ENCODE measurements around the gene PDE4A.

PDE4A gene

GRCh38 chr19:10421240-10422045 is 1.1 kb downstream of the PDE4A start:
- TF ChIP-seq, protein P1, sequence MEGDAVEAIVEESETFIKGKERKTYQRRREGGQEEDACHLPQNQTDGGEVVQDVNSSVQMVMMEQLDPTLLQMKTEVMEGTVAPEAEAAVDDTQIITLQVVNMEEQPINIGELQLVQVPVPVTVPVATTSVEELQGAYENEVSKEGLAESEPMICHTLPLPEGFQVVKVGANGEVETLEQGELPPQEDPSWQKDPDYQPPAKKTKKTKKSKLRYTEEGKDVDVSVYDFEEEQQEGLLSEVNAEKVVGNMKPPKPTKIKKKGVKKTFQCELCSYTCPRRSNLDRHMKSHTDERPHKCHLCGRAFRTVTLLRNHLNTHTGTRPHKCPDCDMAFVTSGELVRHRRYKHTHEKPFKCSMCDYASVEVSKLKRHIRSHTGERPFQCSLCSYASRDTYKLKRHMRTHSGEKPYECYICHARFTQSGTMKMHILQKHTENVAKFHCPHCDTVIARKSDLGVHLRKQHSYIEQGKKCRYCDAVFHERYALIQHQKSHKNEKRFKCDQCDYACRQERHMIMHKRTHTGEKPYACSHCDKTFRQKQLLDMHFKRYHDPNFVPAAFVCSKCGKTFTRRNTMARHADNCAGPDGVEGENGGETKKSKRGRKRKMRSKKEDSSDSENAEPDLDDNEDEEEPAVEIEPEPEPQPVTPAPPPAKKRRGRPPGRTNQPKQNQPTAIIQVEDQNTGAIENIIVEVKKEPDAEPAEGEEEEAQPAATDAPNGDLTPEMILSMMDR (IDR thresholded peaks at IDR 0.05; ENCODE audit: low read depth, low read length), result no peak
- no peak overlapping the region for H3K4me3 ChIP-seq (replicated peaks in 1 of 2; ENCODE audit: low read depth in 2 of 2, low read length in 2 of 2)

GRCh38 chr19:10422046-10422461 is 1.7 kb downstream of the PDE4A start:
- TF ChIP-seq, protein P1 (IDR thresholded peaks at IDR 0.05; ENCODE audit: low read depth, low read length), result no peak
- H3K4me3 ChIP-seq (replicated peaks in 1 of 2; ENCODE audit: low read depth in 2 of 2, low read length in 2 of 2), result no peak overlapping the region
- no peak for DNase-seq (ENCODE audit: low read depth in 2 of 2)

More at GRCh38 chr19:10421240-10422045, 1.1 kb downstream of the PDE4A start:
- no peak for DNase-seq (ENCODE audit: low read depth in 2 of 2)

- H3K4me3 ChIP-seq (replicated peaks in 1 of 2; ENCODE audit: low read depth in 2 of 2, low read length in 2 of 2), result no peak overlapping the region
- DNase-seq (ENCODE audit: low read depth in 2 of 2), result no peak
- TF ChIP-seq, protein P1 (IDR thresholded peaks at IDR 0.05; ENCODE audit: low read depth, low read length), result no peak
Observed at GRCh38 chr19:10422846-10423245, 2.5 kb downstream of the PDE4A start.

- peak overlapping the region; percentile 29 to 43 for H3K4me3 ChIP-seq (replicated peaks in 1 of 2; ENCODE audit: low read depth in 2 of 2, low read length in 2 of 2)
- DNase-seq (ENCODE audit: low read depth in 2 of 2), result peak; percentile 73 to 74
- TF ChIP-seq, protein P1 (IDR thresholded peaks at IDR 0.05; ENCODE audit: low read depth, low read length), result peak; percentile 91
Observed at GRCh38 chr19:10424011-10424637, 3.8 kb downstream of the PDE4A start.

GRCh38 chr19:10427169-10427568 is 6.8 kb downstream of the PDE4A start:
- TF ChIP-seq, protein P1 (IDR thresholded peaks at IDR 0.05; ENCODE audit: low read depth, low read length), result no peak
- DNase-seq (ENCODE audit: low read depth in 2 of 2), result no peak
- H3K4me3 ChIP-seq (replicated peaks in 1 of 2; ENCODE audit: low read depth in 2 of 2, low read length in 2 of 2), result no peak overlapping the region

GRCh38 chr19:10428996-10429381 is 8.7 kb downstream of the PDE4A start:
- no peak overlapping the region for H3K4me3 ChIP-seq (replicated peaks in 1 of 2; ENCODE audit: low read depth in 2 of 2, low read length in 2 of 2)
- TF ChIP-seq, protein P1 (IDR thresholded peaks at IDR 0.05; ENCODE audit: low read depth, low read length), result no peak
- no peak for DNase-seq (ENCODE audit: low read depth in 2 of 2)
